ENCODE data around the gene SENP8.

GRCh38 chr15:72155635-72156616 lies 37.7 kb downstream of the SENP8 start:
- TF ChIP-seq, protein P1, sequence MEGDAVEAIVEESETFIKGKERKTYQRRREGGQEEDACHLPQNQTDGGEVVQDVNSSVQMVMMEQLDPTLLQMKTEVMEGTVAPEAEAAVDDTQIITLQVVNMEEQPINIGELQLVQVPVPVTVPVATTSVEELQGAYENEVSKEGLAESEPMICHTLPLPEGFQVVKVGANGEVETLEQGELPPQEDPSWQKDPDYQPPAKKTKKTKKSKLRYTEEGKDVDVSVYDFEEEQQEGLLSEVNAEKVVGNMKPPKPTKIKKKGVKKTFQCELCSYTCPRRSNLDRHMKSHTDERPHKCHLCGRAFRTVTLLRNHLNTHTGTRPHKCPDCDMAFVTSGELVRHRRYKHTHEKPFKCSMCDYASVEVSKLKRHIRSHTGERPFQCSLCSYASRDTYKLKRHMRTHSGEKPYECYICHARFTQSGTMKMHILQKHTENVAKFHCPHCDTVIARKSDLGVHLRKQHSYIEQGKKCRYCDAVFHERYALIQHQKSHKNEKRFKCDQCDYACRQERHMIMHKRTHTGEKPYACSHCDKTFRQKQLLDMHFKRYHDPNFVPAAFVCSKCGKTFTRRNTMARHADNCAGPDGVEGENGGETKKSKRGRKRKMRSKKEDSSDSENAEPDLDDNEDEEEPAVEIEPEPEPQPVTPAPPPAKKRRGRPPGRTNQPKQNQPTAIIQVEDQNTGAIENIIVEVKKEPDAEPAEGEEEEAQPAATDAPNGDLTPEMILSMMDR (IDR thresholded peaks at IDR 0.05; ENCODE audit: poor library complexity): peak; percentile 92
- TF ChIP-seq EZH2 (IDR thresholded peaks at IDR 0.05; ENCODE audit: borderline replicate concordance) (no peak), EZH2phosphoT487 (IDR thresholded peaks at IDR 0.05; ENCODE audit: low read depth, severe bottlenecking, unreplicated experiment) (no peak)

All from hepatocyte (in vitro differentiated cells).